Urinary bladder (tissue), 4 donors: ENCODE measurements around the gene PMP22. TPM values are rescaled to one million over a fixed set of nuclear protein-coding genes. Genes with fewer than 3 reads are reported as not detected.

ENCODE experiments used
- DNase-seq: peaks from one replicate; pipeline ENCODE4 v3.0.0-alpha.2; 2015; ENCODE audit errors: extremely low spot score
- H3K27ac ChIP-seq: one replicate; pipeline ENCODE4 v1.5.1; 2013; ENCODE audit warnings: low read depth, mild to moderate bottlenecking, moderate library complexity
- H3K36me3 ChIP-seq: one replicate; pipeline ENCODE4 v1.6.1; 2013; ENCODE audit warnings: mild to moderate bottlenecking, moderate library complexity; ENCODE audit not compliant: insufficient read depth
- H3K4me1 ChIP-seq: one replicate; pipeline ENCODE4 v1.6.1; 2013; ENCODE audit warnings: mild to moderate bottlenecking, moderate library complexity; ENCODE audit not compliant: insufficient read depth
- H3K4me3 ChIP-seq: one replicate; pipeline ENCODE4 v1.5.1; 2013; ENCODE audit warnings: low read depth, low read length
- WGBS: extraction: QIAGEN DNeasy Blood & Tissue Kit; methylation state at CpG from one replicate; pipeline ENCODE4 v1.1.7; 2013; 5-methylcytosine and 5-hydroxymethylcytosine counted together
- polyA plus RNA-seq: library from polyadenylated mRNA; stranded (reverse); fragments of 200-250 nt; gene quantifications from one replicate; pipeline ENCODE4 v1.2.3, GENCODE V29; 2013
- total RNA-seq: library from RNA; depleted of rRNA; stranded (reverse); fragments of >200 nt; gene quantifications from one replicate; pipeline ENCODE4 v1.2.3, GENCODE V29; 2014
- donor health status: healthy with polysubstance abuse.
- donor health status: healthy.

PMP22 gene
- total and polyA plus RNA-seq, 2 donors = 191 to 314 TPM

DNA sequence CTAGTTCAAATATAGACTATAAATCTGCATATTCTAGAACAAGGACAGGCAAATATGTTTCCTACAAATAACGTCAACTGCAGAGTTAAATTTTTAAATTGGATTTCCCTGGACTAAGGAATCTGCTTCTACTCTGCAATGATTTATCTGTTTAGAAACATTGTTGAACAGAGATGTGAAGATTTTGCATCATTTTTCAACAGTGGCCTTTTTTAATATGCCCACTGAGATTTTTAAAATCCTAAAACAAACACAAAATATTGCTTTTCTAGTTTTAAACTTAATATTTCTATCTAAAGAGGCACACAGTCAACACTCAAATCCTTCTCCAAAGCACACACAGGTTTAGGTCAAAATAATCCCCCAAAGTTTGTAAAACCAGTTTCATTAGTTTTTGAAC is 23.7 kb upstream of the PMP22 start:
- no peak for DNase-seq
- 48% methylated on average over 1 of the region's 1 CpG for WGBS
- H3K36me3 ChIP-seq = no peaks in the 10 kb centered on the region
- H3K27ac ChIP-seq = no peak overlapping the region
- H3K4me3 ChIP-seq = no peak overlapping the region
- H3K4me1 ChIP-seq = no peaks in the 10 kb centered on the region

DNA sequence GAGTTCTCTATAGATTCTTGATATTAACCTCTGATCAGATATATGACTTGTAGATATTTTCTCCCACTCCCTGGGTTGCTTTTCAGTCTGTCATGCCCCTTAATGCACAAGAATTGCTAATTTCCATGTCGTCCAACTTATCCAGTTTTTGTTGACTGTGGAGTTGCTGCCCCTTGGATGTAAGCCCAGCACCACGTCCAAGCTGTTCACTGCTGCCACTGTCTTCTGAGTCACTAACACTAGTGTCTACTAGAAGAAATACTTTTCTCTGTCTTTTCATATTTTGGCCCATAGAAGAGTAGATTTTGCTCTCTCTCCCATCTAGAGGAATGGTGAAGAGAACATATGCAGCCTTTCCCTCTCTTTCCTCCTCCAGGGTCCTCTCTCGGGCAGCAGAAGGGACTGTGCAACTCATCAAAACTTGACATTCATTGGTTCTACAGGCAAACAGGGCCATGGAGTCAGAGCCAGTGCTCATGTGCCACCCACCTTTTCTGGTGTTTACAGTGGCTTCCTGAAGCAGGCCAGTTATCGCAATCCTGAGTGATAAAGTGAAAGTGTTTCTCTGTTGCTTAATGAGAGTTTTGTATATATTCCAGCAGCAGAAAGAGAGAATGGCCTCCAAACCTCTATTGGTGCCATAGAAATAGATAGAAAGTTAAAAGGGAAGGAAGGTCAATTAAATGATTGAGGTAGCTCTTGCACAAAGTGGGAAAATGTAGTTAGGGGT is 22.6 kb upstream of the PMP22 start:
- no peak overlapping the region for H3K27ac ChIP-seq
- no peak overlapping the region for H3K4me3 ChIP-seq
- DNase-seq = no peak
- H3K4me1 ChIP-seq = no peaks in the 10 kb centered on the region
- no peaks in the 10 kb centered on the region for H3K36me3 ChIP-seq
- WGBS = 37% methylated on average over 4 of the region's 4 CpGs

DNA sequence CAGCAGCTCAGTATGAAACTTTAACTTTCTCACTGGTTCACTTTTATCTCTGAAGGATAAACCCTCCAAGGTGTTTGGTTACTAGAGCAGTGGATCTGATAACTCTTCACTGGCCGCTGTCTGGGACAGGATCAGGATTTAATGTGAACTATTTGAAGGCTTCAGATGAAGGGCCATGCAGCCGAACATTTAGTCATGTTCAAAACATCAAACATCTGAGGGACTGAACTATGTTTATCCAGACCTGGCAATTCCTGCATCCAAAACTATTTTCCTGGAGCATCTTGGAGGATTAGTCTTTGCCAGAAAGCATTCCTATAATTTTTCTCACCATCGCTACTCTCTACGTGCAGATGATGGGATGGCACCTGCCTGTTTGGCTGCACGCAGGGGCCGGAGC is 20.3 kb upstream of the PMP22 start:
- no peak overlapping the region for H3K4me3 ChIP-seq
- H3K27ac ChIP-seq = no peak overlapping the region
- H3K36me3 ChIP-seq = no peaks in the 10 kb centered on the region
- 57% methylated on average over 6 of the region's 6 CpGs for WGBS
- no peaks in the 10 kb centered on the region for H3K4me1 ChIP-seq
- DNase-seq = no peak

DNA sequence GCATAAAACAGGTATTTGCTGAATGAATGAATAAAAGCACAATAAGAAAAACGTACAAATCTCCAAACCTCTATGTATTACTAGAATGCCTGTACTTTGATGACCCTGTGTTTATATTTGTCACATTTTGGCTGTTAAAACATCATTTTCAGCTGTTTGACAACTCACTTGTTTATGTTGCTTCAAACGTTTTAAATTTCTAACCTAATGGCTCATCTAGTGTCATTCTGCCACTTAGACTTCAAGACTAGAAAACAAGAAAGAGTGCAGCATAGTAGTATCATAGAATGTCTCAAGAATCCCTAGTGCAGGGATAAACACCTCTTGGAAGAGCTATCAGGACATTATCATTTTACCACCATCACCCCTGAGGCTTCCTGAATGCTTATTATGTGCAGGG is 19.4 kb upstream of the PMP22 start:
- Histone ChIP-seq H3K27ac (no peak overlapping the region), H3K36me3 (no peaks in the 10 kb centered on the region), H3K4me3 (no peak overlapping the region), H3K4me1 (no peaks in the 10 kb centered on the region)
- WGBS = 61% methylated on average over 2 of the region's 2 CpGs
- DNase-seq = no peak

DNA sequence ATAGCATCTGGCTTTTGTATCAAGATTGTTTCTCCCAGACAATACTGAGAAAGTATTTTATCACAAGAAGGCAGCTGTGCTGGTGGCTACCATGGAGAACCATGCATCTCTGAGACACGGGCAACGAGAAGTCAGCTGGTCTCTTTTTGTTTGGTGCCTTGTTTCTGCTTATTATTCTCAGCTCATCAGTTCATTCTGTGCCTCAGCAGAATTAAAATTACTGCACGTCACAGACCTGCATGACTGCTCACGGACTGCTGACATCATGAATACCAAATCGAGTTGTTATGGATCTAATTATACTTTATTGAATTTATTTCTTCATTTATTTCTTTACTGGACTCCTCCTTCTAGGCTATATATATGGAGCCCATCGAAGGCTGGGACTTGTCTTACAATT is 19.0 kb upstream of the PMP22 start:
- no peak for DNase-seq
- H3K4me3 ChIP-seq = no peak overlapping the region
- no peaks in the 10 kb centered on the region for H3K4me1 ChIP-seq
- H3K36me3 ChIP-seq = no peaks in the 10 kb centered on the region
- no peak overlapping the region for H3K27ac ChIP-seq
- WGBS = 92% methylated on average over 6 of the region's 6 CpGs

DNA sequence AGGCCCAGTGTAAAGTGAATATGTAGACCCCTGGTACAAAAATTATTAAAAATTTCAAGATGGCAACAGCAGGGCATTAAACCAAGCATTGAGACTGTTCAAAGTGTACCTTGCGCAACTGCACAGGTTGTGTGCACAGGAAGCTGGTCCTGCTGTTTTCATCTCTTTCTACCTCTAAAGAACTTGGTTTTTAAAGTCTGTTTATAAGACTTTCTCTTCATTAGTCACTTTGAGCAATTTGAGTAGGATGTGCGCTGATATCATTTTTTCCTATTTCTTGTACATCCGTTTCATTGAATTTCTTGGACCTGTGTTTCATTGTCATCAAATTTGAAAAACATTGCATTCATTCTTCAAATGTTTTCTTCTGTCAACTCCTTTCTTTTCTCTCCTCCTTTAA is 16.8 kb upstream of the PMP22 start:
- 86% methylated on average over 3 of the region's 3 CpGs for WGBS
- Histone ChIP-seq H3K4me1 (no peaks in the 10 kb centered on the region), H3K36me3 (no peaks in the 10 kb centered on the region), H3K27ac (no peak overlapping the region), H3K4me3 (no peak overlapping the region)
- no peak for DNase-seq

DNA sequence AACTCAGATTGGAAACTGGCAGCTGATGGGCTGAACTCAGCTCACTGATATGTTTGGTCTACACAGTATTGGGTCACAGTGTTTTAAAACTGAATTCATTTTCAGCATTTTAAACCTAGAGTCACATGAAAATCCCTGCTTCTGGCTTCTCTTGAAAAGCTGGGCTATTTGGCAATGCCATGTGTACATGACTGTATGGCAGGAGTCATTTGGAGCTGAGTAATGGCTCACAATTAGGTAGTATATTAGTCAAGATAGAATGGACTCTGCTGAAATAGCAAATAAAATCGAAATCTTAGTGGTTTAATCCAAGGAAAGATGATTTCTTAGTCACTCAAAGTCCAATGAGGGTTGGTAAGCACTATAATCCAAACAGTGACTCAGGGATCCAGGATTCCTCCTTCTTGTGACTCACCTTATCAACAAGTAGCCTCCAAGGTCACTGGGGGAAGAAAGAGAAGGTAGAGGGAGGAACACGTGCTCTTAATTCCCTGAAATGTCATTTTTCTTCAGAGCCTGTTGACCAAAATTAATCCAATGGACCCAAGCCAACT is 13.9 kb upstream of the PMP22 start:
- Histone ChIP-seq H3K27ac (no peak overlapping the region), H3K4me3 (no peak overlapping the region), H3K4me1 (no peaks in the 10 kb centered on the region), H3K36me3 (no peaks in the 10 kb centered on the region)
- no peak for DNase-seq
- WGBS = 71% methylated on average over 2 of the region's 2 CpGs

DNA sequence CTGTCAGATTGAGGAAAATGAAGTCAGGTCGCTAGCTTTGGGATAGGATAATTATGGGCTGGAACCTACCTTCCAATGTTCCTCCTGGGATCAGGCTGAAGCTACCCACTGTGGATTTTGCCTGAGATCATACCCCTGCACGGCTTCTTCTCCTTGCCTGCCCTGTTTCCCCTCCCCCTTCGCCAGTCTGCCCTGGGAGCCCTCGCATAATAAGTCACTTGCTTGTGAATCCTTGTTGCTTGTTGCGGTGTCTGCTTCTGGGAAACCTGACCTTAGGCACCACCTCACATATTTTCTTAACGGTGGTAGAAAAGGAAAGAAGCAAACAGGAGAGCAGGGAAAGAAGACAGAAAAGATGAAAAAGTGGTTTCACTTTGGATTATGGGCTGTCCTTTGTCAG is 13.3 kb upstream of the PMP22 start:
- DNase-seq = no peak
- no peak overlapping the region for H3K27ac ChIP-seq
- 57% methylated on average over 6 of the region's 6 CpGs for WGBS
- H3K4me1 ChIP-seq = no peaks in the 10 kb centered on the region
- no peak overlapping the region for H3K4me3 ChIP-seq
- H3K36me3 ChIP-seq = no peaks in the 10 kb centered on the region

DNA sequence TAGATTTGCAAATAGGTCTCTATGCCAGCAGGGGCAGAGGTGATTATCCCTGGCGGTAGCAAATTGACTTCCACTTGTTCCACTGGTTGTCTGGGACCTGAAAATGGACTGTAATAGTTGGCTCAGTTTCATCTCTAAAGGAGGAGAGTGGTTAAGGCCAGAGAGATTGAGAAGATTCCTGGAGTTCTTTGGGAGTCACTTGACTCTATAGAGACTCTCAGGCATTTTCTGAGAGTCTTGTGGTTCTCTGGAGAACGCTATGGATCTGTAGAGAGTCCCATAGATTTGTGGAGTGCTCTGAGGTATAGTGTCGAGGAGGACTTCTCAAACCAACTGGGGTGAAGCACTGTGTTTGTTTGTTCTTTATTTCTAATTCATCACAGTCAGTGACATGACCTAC is 8.9 kb upstream of the PMP22 start:
- Histone ChIP-seq H3K36me3 (no peaks in the 10 kb centered on the region), H3K4me1 (no peaks in the 10 kb centered on the region), H3K4me3 (no peak overlapping the region), H3K27ac (no peak overlapping the region)
- DNase-seq = no peak
- 98% methylated on average over 3 of the region's 3 CpGs for WGBS

DNA sequence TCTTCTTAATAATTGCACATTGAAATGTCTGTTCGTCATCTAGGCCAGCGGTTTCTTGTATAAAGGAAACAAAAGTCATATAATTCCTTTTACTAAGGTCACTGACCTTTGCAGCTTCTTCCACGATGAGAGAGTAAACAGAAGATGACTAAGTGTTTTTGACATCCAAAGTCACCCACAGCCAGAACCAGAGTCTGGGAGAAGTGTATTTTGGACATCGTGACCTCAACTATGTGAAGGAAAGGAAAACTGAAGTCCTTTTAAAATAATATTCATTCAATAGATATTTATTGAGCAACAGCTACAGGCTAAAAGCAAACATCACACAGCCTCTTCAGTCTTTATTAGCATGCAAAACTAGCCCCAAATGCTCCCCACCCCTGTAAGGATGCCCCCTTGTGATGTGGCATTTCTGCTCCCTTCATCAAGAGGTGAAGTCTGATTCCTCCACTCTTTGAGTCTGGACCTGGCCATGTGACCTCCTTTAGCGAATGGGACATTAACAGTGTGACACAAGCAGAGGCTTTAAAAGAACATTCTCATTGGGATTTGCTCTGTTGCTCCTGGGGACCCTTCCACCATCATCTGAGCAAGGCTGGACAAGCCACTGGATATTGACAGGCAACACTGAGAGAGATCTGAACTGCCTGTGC is 8.1 kb upstream of the PMP22 start:
- Histone ChIP-seq H3K36me3 (no peaks in the 10 kb centered on the region), H3K4me3 (no peak overlapping the region), H3K4me1 (no peaks in the 10 kb centered on the region), H3K27ac (peak overlapping the region; percentile 63)
- WGBS = 44% methylated on average over 5 of the region's 5 CpGs
- no peak for DNase-seq

DNA sequence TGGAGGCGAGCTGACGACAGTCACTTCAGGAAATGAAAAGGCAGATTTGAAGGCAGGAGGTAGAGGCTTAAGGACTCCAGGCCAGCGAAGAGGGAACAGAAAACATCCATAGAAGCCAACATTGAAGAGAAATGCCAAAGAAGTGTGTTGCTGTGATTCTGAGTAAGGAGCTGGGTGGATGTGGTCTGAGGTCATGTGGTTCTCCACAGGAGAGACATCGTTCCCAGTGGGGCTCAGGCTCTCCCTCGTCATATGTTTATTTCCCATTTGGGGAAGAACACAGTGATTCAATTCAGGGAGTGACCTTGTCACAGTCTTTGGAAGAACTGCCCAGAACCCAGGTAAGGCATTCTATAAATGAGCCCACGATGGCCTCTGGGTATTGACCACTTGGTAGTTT is 6.6 kb upstream of the PMP22 start:
- no peaks in the 10 kb centered on the region for H3K36me3 ChIP-seq
- H3K4me3 ChIP-seq = no peak overlapping the region
- H3K27ac ChIP-seq = no peak overlapping the region
- WGBS = 94% methylated on average over 6 of the region's 6 CpGs
- H3K4me1 ChIP-seq = no peaks in the 10 kb centered on the region
- no peak for DNase-seq

DNA sequence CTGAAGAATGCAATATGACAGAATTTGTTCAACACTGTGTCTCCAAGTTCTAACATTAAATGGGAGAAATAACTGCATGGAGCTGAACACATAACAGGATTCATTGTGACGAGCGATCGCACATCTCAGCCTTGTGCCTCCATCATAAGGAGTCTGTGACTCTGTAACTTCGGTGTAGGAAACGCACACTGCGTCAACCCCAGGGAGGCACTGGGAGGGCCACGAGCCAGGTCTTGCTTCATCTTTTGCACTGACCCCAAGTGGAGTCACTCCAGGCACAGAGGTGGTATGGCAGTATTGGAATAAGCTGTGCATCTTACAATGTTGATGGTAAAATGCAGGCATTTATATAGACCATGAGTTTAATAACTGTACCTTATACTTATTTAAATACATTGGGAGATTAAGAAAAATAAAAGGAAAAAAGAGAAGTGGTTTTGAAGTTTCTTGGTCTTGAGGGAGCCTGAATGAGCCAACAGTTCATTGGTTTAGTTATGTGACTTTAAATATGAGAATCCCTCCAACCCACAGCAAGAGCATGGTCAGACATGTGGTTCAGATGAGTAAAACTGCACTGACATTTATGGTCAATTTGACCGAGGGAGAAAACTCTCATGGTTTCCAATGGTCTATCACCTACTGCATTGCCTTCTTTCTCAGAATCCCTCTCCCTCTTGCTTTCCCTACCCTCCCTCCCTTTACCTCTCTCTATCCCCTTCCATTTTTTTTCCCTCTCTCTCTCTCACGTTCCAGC is 5.7 kb upstream of the PMP22 start:
- Histone ChIP-seq H3K4me3 (no peak overlapping the region), H3K36me3 (no peaks in the 10 kb centered on the region), H3K27ac (no peak overlapping the region), H3K4me1 (no peaks in the 10 kb centered on the region)
- WGBS = 93% methylated on average over 9 of the region's 9 CpGs
- no peak for DNase-seq

DNA sequence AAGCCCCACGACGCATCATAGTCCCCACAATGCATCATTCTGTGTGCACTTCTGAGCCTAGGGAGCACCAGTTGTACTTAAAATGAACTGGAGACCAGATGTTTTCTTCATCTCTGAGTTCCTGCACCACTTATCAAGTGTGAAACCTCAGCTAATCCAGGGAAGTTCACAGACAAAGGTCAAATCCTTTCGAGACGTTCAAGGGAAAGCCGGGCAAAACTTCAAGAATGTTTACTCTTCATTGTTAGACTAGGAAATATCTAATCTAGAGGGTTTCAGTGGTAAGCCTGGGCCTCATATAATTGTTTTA is 4.6 kb upstream of the PMP22 start:
- no peak overlapping the region for H3K4me3 ChIP-seq
- H3K4me1 ChIP-seq = no peaks in the 10 kb centered on the region
- H3K27ac ChIP-seq = no peak overlapping the region
- no peak for DNase-seq
- H3K36me3 ChIP-seq = no peaks in the 10 kb centered on the region
- 63% methylated on average over 5 of the region's 5 CpGs for WGBS
